Cardiac fibroblast (primary cell): ENCODE measurements around the gene PAFAH1B2.
"Not testable (repeated sequence)": the region's sequence is repeated elsewhere in the genome, so short reads cannot be mapped to it uniquely, and the experiment has no call there.

Experiments used
- DNase-seq, 2 donors: peaks; one replicate each; pipeline versions ENCODE4 v3.0.0 to v3.0.0-alpha.2; 2010; ENCODE audit warnings: low read depth in 2 of 2
- H3K4me3 ChIP-seq, 2 donors: replicated peaks in 1 of 2; 1 replicate in 1 of 2; 2 replicates in 1 of 2; pipeline ENCODE4 v1.5.1; 2011; ENCODE audit warnings: low read depth in 2 of 2, low read length in 2 of 2, mild to moderate bottlenecking in 2 of 2, moderate library complexity in 1 of 2
- CTCF ChIP-seq: IDR thresholded peaks from one replicate; pipeline ENCODE4 v1.5.1; 2011; ENCODE audit warnings: low read depth, mild to moderate bottlenecking, low read length, inconsistent platforms

The PAFAH1B2 gene

DNA sequence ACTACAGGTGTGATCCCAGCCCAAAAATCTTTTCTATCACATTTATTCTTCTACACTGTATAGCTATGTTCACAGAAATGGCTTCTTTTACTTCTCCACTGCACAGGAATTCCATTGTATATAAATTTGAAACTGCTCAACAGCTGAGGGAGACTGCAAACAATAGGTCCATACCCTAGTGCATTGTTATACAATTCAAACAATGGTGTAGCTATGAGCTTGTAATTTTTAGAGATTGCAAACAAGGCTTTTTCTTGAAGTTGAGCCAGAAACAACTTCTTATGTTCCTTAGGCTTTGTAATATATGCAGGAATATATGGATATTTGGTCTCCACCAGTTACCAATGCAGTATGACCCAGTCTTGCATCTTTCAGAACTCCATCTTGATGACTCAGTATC lies 26.4 kb upstream of the PAFAH1B2 start:
- peak; percentile 11 to 40 for DNase-seq
- H3K4me3 ChIP-seq: no peak overlapping the region
- no peak for TF ChIP-seq CTCF

DNA sequence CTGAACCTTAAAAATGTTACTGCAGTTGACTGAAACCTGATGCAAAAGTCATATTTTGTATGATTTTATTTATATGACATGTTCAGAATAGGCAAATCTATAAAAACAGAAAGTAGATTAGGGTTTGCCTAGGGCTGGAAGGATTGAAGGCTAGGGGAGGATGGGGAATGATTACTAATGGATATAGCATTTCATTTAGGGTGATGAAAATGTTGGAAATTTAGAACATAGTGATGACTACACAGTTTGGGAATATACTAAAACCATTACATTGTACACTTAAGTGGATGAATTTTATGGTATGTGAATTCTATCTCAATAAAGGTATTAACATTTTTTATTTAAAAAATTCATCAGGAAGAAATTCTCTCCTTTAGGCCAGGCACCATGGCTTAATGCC lies 22.9 kb upstream of the PAFAH1B2 start:
- no peak for TF ChIP-seq CTCF
- H3K4me3 ChIP-seq: no peak overlapping the region
- DNase-seq: peak in 1 of 2 donors; percentile 49

DNA sequence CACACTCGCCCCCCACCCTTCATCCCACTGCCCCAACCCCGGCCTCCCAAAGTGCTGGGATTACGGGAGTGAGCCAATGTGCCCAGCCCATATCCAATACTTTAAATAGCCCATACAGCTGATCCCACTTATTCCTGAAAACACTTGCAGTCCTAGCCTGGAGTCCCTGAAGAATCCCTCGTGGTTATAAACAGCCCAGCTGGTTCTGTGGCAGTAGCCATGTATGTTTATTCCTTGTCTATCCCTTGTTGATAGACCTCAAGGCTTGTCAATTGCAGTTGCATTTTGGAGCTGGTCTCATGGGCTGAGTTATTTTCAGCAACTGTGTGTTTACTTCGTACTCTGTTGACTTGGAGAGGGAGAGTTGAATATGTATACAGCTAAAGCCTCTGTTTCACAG lies 21.5 kb upstream of the PAFAH1B2 start:
- TF ChIP-seq CTCF: no peak
- no peak overlapping the region for H3K4me3 ChIP-seq
- DNase-seq: no peak

- H3K4me3 ChIP-seq: no peak overlapping the region
- no peak for DNase-seq
- no peak for TF ChIP-seq CTCF
These were observed 17.7 kb upstream of the PAFAH1B2 start for GRCh38 chr11:117126223-117126965.

- TF ChIP-seq CTCF: no peak
- no peak for DNase-seq
- no peak overlapping the region for H3K4me3 ChIP-seq
These were observed 16.8 kb upstream of the PAFAH1B2 start for GRCh38 chr11:117127171-117127901.

DNA sequence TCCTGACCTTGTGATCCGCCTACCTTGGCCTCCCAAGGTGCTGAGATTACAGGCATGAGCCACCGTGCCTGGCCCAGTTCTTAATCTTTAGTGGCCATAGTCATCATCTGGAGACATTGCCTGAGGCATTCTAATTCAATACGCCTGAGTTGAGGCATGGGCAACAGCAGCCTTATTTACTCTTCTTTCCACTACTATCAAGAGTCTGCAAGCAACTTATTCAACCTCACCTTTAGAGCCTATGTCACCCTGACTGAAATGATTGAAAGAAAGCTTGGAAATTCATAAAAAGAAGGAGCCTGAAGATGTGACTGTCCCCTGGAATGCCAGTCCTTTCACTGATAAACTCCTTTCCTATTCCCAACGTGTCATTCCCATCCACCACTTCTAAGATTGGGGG lies 15.8 kb upstream of the PAFAH1B2 start:
- TF ChIP-seq CTCF: no peak
- DNase-seq: no peak
- no peak overlapping the region for H3K4me3 ChIP-seq

GRCh38 chr11:117130396-117130795 lies 13.7 kb upstream of the PAFAH1B2 start:
- not testable (repeated sequence) for DNase-seq, H3K4me3 ChIP-seq
